HepG2 (cell line): ENCODE results near the gene S100P. TPM values are rescaled to one million over a fixed set of nuclear protein-coding genes. Genes with fewer than 3 reads are reported as not detected.

Source experiments
- ARNT2 ChIP-seq: sonication (generic); formaldehyde crosslinking; IDR thresholded peaks from 2 replicates; pipeline ENCODE4 v1.8.0; 2022; ENCODE audit warnings: mild to moderate bottlenecking, low read depth, missing genetic modification reagents, moderate library complexity
- KDM2A ChIP-seq: sonication (generic); formaldehyde crosslinking; IDR thresholded peaks from 2 replicates; pipeline ENCODE4 v1.4.0; 2020; ENCODE audit warnings: low read depth, missing genetic modification reagents, borderline replicate concordance
- KDM5A ChIP-seq: fragments of 200-600 bp; sonication (generic); IDR thresholded peaks from 2 replicates; pipeline ENCODE4 v1.7.0; 2018; ENCODE audit warnings: antibody characterized with exemption, mild to moderate bottlenecking, low read length, borderline replicate concordance
- RBFOX2 ChIP-seq: fragments of 200-400 bp; formaldehyde crosslinking; IDR thresholded peaks from 2 replicates; pipeline ENCODE4 v1.6.1; 2017; ENCODE audit warnings: low read depth, mild to moderate bottlenecking, low read length
- RBM39 ChIP-seq: fragments of 200-400 bp; formaldehyde crosslinking; IDR thresholded peaks from one replicate; pipeline ENCODE4 v1.6.1; 2018; ENCODE audit warnings: antibody characterized with exemption, mild to moderate bottlenecking, low read depth, low read length; ENCODE audit not compliant: poor library complexity, severe bottlenecking
- RCOR2 ChIP-seq: IDR thresholded peaks from 2 replicates; pipeline ENCODE4 v1.6.1; 2016; ENCODE audit warnings: missing biosample characterization, missing genetic modification reagents
- RFXANK ChIP-seq: IDR thresholded peaks from 2 replicates; pipeline ENCODE4 v1.6.1; 2016
- SKI ChIP-seq: fragments of 450-650 bp; IDR thresholded peaks from one replicate; pipeline ENCODE4 v1.6.1; 2018; ENCODE audit warnings: mild to moderate bottlenecking; ENCODE audit not compliant: partially characterized antibody
- TCF12 ChIP-seq, 2 experiments: fragments of 450-650 bp in 1 of 2; sonication (generic) in 1 of 2; formaldehyde crosslinking in 1 of 2; IDR thresholded peaks; 2 replicates each; pipeline versions ENCODE4 v1.6.1 to v1.8.0; 2017 to 2022; ENCODE audit warnings: antibody characterized with exemption in 1 of 2, mild to moderate bottlenecking in 1 of 2, missing genetic modification reagents in 1 of 2, moderate library complexity in 1 of 2
- ZNF570 ChIP-seq: sonication (generic); formaldehyde crosslinking; IDR thresholded peaks from 2 replicates; pipeline ENCODE4 v1.4.0; 2020; ENCODE audit warnings: mild to moderate bottlenecking, missing genetic modification reagents, borderline replicate concordance
- ZNF598 ChIP-seq: sonication (generic); formaldehyde crosslinking; IDR thresholded peaks from 2 replicates; pipeline ENCODE4 v1.5.1; 2020; ENCODE audit warnings: mild to moderate bottlenecking, missing genetic modification reagents, borderline replicate concordance
- ZNF644 ChIP-seq: IDR thresholded peaks from 2 replicates; pipeline ENCODE4 v1.6.1; 2016; ENCODE audit warnings: low read depth
- polyA plus RNA-seq, 8 experiments: library from polyadenylated mRNA; depleted of rRNA in 3 of 8; stranded (reverse) in 7 of 8; unstranded in 1 of 8; fragments of >200 nt; fragmentation: Illumina TruSeq in 4 of 8; extraction: Trizol in 4 of 8; gene quantifications; 2 replicates each; pipeline versions ENCODE4 v1.2.1 to v1.2.3, GENCODE V29; 2011 to 2016; ENCODE audit warnings: low read depth in 4 of 8, missing spikeins in 1 of 8, mixed read lengths in 1 of 8; ENCODE audit not compliant: insufficient read depth in 1 of 8
- total RNA-seq, 5 experiments: library from RNA; depleted of rRNA; stranded (reverse); fragments of >200 nt; fragmentation: Illumina TruSeq; extraction: Trizol; gene quantifications; 2 replicates each; pipeline ENCODE4 v1.2.3, GENCODE V29; 2016; ENCODE audit warnings: low read depth in 1 of 5
- TF ChIP-seq, protein P1 (sequence below): sonication (generic); formaldehyde crosslinking; IDR thresholded peaks from 2 replicates; pipeline ENCODE4 v1.5.0; 2020; ENCODE audit warnings: mild to moderate bottlenecking, missing genetic modification reagents
- TF ChIP-seq, protein P2 (sequence below): IDR thresholded peaks from 2 replicates; pipeline ENCODE4 v1.6.1; 2012; ENCODE audit warnings: inconsistent platforms
- TF ChIP-seq, protein P3 (sequence below): IDR thresholded peaks from 2 replicates; pipeline ENCODE4 v1.6.1; 2016; ENCODE audit warnings: mild to moderate bottlenecking, missing biosample characterization, missing genetic modification reagents
- TF ChIP-seq, protein P4 (sequence below): IDR thresholded peaks from 2 replicates; pipeline ENCODE4 v1.6.1; 2018; ENCODE audit warnings: missing genetic modification reagents
- TF ChIP-seq, protein P5 (sequence below): IDR thresholded peaks from 2 replicates; pipeline ENCODE4 v1.4.0; 2020; ENCODE audit warnings: mild to moderate bottlenecking, missing genetic modification reagents
- TF ChIP-seq, protein P6 (sequence below): sonication (generic); formaldehyde crosslinking; IDR thresholded peaks from 2 replicates; pipeline ENCODE4 v1.9.0; 2021; ENCODE audit warnings: missing genetic modification reagents, borderline replicate concordance

Gene S100P
- total and polyA plus RNA-seq, 2 of the 13 experiments (the other 11 are each of a cell fraction or from before 2014, with no cell fraction given) = 278 to 1,649 TPM

DNA sequence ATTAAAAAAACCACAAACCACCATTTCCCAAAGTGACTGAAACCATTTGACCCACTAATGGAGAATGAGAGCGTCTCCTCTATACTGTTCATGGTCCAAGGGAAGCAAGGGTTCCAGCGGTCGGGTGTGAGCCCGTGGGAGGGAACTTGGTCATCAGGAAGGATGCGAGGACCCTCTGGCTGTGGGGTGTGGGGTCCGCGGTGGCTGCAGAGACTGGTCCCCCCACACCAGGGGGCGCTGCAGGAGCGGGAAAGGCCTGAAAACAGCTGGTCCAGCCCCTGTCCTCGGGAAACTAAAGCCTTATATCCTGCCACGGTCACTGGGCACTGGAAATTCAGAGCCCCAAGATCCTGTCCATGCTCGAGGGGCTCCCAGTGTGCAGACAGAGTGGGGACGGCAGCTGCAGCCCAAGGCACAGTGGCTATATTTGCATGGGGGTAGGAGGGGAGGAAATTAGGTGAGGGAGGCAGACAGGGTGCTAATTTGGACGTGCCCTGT, 26.6 kb downstream of the S100P start (continued):
- TF ChIP-seq, protein P1, sequence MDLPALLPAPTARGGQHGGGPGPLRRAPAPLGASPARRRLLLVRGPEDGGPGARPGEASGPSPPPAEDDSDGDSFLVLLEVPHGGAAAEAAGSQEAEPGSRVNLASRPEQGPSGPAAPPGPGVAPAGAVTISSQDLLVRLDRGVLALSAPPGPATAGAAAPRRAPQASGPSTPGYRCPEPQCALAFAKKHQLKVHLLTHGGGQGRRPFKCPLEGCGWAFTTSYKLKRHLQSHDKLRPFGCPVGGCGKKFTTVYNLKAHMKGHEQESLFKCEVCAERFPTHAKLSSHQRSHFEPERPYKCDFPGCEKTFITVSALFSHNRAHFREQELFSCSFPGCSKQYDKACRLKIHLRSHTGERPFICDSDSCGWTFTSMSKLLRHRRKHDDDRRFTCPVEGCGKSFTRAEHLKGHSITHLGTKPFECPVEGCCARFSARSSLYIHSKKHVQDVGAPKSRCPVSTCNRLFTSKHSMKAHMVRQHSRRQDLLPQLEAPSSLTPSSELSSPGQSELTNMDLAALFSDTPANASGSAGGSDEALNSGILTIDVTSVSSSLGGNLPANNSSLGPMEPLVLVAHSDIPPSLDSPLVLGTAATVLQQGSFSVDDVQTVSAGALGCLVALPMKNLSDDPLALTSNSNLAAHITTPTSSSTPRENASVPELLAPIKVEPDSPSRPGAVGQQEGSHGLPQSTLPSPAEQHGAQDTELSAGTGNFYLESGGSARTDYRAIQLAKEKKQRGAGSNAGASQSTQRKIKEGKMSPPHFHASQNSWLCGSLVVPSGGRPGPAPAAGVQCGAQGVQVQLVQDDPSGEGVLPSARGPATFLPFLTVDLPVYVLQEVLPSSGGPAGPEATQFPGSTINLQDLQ (CRISPR knock-in tag) = no peak
- TF ChIP-seq RFXANK (CRISPR knock-in tag) = 0 out of 2 replicates have a peak, but pooled peaks have one; percentile 54
- TF ChIP-seq TCF12 (IDR thresholded peaks at IDR 0.05) = no peak
- no peak for TF ChIP-seq TCF12 (CRISPR knock-in tag; IDR thresholded peaks at IDR 0.05)
- TF ChIP-seq, protein P2, sequence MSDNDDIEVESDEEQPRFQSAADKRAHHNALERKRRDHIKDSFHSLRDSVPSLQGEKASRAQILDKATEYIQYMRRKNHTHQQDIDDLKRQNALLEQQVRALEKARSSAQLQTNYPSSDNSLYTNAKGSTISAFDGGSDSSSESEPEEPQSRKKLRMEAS = peak; percentile 37; the same call in 1 of the 2 replicates
- TF ChIP-seq RBM39 = peak; percentile 37
- peak; percentile 59; the same call in 1 of the 2 replicates for TF ChIP-seq ARNT2 (CRISPR knock-in tag)
- TF ChIP-seq ZNF570 (CRISPR knock-in tag) = no peak
- peak; percentile 69; the same call in 1 of the 2 replicates for TF ChIP-seq KDM2A
- peak; percentile 74 for TF ChIP-seq KDM5A
- TF ChIP-seq ZNF598 = no peak
- TF ChIP-seq, protein P3, sequence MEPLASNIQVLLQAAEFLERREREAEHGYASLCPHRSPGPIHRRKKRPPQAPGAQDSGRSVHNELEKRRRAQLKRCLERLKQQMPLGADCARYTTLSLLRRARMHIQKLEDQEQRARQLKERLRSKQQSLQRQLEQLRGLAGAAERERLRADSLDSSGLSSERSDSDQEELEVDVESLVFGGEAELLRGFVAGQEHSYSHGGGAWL (CRISPR knock-in tag) = 0 out of 2 replicates have a peak, but pooled peaks have one; percentile 39
- TF ChIP-seq SKI = peak; percentile 18
- TF ChIP-seq, protein P4, sequence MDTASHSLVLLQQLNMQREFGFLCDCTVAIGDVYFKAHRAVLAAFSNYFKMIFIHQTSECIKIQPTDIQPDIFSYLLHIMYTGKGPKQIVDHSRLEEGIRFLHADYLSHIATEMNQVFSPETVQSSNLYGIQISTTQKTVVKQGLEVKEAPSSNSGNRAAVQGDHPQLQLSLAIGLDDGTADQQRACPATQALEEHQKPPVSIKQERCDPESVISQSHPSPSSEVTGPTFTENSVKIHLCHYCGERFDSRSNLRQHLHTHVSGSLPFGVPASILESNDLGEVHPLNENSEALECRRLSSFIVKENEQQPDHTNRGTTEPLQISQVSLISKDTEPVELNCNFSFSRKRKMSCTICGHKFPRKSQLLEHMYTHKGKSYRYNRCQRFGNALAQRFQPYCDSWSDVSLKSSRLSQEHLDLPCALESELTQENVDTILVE (CRISPR knock-in tag) = no peak
- TF ChIP-seq ZNF644 = no peak
- TF ChIP-seq, protein P5, sequence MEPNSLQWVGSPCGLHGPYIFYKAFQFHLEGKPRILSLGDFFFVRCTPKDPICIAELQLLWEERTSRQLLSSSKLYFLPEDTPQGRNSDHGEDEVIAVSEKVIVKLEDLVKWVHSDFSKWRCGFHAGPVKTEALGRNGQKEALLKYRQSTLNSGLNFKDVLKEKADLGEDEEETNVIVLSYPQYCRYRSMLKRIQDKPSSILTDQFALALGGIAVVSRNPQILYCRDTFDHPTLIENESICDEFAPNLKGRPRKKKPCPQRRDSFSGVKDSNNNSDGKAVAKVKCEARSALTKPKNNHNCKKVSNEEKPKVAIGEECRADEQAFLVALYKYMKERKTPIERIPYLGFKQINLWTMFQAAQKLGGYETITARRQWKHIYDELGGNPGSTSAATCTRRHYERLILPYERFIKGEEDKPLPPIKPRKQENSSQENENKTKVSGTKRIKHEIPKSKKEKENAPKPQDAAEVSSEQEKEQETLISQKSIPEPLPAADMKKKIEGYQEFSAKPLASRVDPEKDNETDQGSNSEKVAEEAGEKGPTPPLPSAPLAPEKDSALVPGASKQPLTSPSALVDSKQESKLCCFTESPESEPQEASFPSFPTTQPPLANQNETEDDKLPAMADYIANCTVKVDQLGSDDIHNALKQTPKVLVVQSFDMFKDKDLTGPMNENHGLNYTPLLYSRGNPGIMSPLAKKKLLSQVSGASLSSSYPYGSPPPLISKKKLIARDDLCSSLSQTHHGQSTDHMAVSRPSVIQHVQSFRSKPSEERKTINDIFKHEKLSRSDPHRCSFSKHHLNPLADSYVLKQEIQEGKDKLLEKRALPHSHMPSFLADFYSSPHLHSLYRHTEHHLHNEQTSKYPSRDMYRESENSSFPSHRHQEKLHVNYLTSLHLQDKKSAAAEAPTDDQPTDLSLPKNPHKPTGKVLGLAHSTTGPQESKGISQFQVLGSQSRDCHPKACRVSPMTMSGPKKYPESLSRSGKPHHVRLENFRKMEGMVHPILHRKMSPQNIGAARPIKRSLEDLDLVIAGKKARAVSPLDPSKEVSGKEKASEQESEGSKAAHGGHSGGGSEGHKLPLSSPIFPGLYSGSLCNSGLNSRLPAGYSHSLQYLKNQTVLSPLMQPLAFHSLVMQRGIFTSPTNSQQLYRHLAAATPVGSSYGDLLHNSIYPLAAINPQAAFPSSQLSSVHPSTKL (CRISPR knock-in tag) = peak; percentile 29; the same call in 1 of the 2 replicates
- TF ChIP-seq, protein P6, sequence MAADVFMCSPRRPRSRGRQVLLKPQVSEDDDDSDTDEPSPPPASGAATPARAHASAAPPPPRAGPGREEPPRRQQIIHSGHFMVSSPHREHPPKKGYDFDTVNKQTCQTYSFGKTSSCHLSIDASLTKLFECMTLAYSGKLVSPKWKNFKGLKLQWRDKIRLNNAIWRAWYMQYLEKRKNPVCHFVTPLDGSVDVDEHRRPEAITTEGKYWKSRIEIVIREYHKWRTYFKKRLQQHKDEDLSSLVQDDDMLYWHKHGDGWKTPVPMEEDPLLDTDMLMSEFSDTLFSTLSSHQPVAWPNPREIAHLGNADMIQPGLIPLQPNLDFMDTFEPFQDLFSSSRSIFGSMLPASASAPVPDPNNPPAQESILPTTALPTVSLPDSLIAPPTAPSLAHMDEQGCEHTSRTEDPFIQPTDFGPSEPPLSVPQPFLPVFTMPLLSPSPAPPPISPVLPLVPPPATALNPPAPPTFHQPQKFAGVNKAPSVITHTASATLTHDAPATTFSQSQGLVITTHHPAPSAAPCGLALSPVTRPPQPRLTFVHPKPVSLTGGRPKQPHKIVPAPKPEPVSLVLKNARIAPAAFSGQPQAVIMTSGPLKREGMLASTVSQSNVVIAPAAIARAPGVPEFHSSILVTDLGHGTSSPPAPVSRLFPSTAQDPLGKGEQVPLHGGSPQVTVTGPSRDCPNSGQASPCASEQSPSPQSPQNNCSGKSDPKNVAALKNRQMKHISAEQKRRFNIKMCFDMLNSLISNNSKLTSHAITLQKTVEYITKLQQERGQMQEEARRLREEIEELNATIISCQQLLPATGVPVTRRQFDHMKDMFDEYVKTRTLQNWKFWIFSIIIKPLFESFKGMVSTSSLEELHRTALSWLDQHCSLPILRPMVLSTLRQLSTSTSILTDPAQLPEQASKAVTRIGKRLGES (CRISPR knock-in tag) = no peak
- TF ChIP-seq RCOR2 = no peak
- TF ChIP-seq RBFOX2 = no peak
